ENCODE results near the gene MAP3K8.
A peak's percentile ranks its signal among the peaks of the same experiment; 100 is the strongest.

The MAP3K8 gene

GRCh38 chr10:30433730-30434272 is at the start of gene MAP3K8:
MAP3K8 (plus strand) TSS chr10:30434184; CDS start chr10:30438939, 4,755 bp downstream.
- Histone ChIP-seq H3K27me3 (ENCODE audit: control insufficient read depth, insufficient read depth, low read length) (no peaks in the 10 kb centered on the region), H3K4me3 (ENCODE audit: low read length) (peak within 1 kb of the TSS; percentile 94), H3K9ac (ENCODE audit: low read length) (peak within 1 kb of the TSS; percentile 76), H3K36me3 (ENCODE audit: control insufficient read depth, insufficient read depth, low read length) (peaks cover 4% of the 10 kb centered on the region), H3K27ac (ENCODE audit: low read depth, low read length) (peak within 1 kb of the TSS; percentile 92), H3K4me1 (ENCODE audit: control insufficient read depth, insufficient read depth, low read length) (peaks cover 19% of the 10 kb centered on the region)

GRCh38 chr10:30384701-30385201 is 49.2 kb upstream of the MAP3K8 start:
- Histone ChIP-seq H3K4me3 (ENCODE audit: low read length) (no peak overlapping the region), H3K36me3 (ENCODE audit: control insufficient read depth, insufficient read depth, low read length) (no peaks in the 10 kb centered on the region), H3K27ac (ENCODE audit: low read depth, low read length) (no peak overlapping the region), H3K4me1 (ENCODE audit: control insufficient read depth, insufficient read depth, low read length) (peaks cover 6% of the 10 kb centered on the region), H3K27me3 (ENCODE audit: control insufficient read depth, insufficient read depth, low read length) (no peaks in the 10 kb centered on the region), H3K9ac (ENCODE audit: low read length) (no peak overlapping the region)

DNA sequence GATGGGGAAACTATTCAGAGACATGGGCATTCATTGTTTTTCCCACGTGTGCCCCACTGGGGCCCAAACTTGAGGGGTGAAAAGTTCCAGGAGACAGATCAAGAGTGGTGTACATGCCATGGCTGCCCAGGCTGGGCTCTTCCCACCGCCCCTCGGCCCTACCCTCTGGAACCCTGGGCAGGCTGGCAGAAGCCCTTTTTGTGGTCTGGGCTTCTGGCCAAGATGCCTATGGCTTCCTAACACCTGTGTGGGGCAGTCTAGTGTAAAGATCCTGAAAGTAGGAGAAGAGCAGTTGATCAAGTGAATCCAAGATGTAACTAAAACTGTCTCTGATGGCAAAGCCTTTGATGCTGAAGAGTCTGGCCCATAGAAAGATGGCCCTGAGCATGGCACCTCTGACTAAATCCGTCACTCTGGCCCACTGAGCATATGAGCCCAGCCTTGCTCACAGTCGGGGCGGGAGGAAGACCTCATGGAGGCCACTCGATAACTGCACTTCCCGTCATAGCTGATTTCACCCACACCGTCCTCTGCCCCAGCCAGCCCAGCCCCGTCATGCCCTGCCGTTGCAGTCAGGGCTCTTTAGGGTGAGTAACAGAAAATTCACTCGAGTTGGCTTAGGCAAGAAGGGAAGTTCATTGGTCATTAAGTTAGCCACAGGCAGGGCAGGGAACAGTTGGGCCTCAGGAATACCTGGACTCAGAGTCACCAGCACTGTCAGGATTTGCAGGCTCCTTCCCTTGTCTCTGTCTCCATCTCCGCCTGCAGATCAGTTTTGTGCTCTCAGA is 47.0 kb upstream of the MAP3K8 start:
- no peak overlapping the region for H3K27ac ChIP-seq (ENCODE audit: low read depth, low read length)
- no peaks in the 10 kb centered on the region for H3K27me3 ChIP-seq (ENCODE audit: control insufficient read depth, insufficient read depth, low read length)
- H3K9ac ChIP-seq (ENCODE audit: low read length) = no peak overlapping the region
- H3K4me3 ChIP-seq (ENCODE audit: low read length) = no peak overlapping the region
- H3K4me1 ChIP-seq (ENCODE audit: control insufficient read depth, insufficient read depth, low read length) = peaks cover 6% of the 10 kb centered on the region
- H3K36me3 ChIP-seq (ENCODE audit: control insufficient read depth, insufficient read depth, low read length) = no peaks in the 10 kb centered on the region

GRCh38 chr10:30387646-30388243 is 46.2 kb upstream of the MAP3K8 start:
- Histone ChIP-seq H3K27me3 (ENCODE audit: control insufficient read depth, insufficient read depth, low read length) (no peaks in the 10 kb centered on the region), H3K9ac (ENCODE audit: low read length) (no peak overlapping the region), H3K4me1 (ENCODE audit: control insufficient read depth, insufficient read depth, low read length) (peaks cover 4% of the 10 kb centered on the region), H3K36me3 (ENCODE audit: control insufficient read depth, insufficient read depth, low read length) (no peaks in the 10 kb centered on the region), H3K4me3 (ENCODE audit: low read length) (no peak overlapping the region), H3K27ac (ENCODE audit: low read depth, low read length) (no peak overlapping the region)

GRCh38 chr10:30389543-30389942 is 44.4 kb upstream of the MAP3K8 start:
- Histone ChIP-seq H3K27me3 (ENCODE audit: control insufficient read depth, insufficient read depth, low read length) (no peaks in the 10 kb centered on the region), H3K4me3 (ENCODE audit: low read length) (no peak overlapping the region), H3K27ac (ENCODE audit: low read depth, low read length) (no peak overlapping the region)

DNA sequence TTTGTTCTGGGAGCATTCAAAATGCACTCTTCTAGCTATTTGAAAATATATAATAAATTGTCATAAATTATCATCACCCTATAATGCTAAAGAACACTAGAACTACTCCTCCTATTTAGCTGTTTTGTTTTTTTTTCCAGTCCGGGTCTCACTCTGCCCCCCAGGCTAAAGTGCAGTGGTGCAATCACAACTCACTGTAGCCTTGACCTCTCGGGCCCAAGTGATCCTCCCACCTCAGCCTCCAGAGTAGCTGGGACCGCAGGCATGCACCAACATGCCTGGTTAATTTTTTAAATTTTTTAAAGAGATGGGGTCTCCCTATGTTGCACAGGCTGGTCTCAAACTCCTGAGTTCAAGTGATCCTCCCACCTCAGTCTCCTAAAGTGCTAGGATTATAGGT is 43.8 kb upstream of the MAP3K8 start:
- no peaks in the 10 kb centered on the region for H3K4me1 ChIP-seq (ENCODE audit: control insufficient read depth, insufficient read depth, low read length)
- no peak overlapping the region for H3K4me3 ChIP-seq (ENCODE audit: low read length)
- no peaks in the 10 kb centered on the region for H3K27me3 ChIP-seq (ENCODE audit: control insufficient read depth, insufficient read depth, low read length)
- H3K36me3 ChIP-seq (ENCODE audit: control insufficient read depth, insufficient read depth, low read length) = no peaks in the 10 kb centered on the region
- no peak overlapping the region for H3K27ac ChIP-seq (ENCODE audit: low read depth, low read length)
- H3K9ac ChIP-seq (ENCODE audit: low read length) = no peak overlapping the region

More at GRCh38 chr10:30389543-30389942, 44.4 kb upstream of the MAP3K8 start:
- no peaks in the 10 kb centered on the region for H3K36me3 ChIP-seq (ENCODE audit: control insufficient read depth, insufficient read depth, low read length)
- peaks cover 3% of the 10 kb centered on the region for H3K4me1 ChIP-seq (ENCODE audit: control insufficient read depth, insufficient read depth, low read length)
- no peak overlapping the region for H3K9ac ChIP-seq (ENCODE audit: low read length)

GRCh38 chr10:30391266-30391665 is 42.7 kb upstream of the MAP3K8 start:
- no peaks in the 10 kb centered on the region for H3K36me3 ChIP-seq (ENCODE audit: control insufficient read depth, insufficient read depth, low read length)
- no peak overlapping the region for H3K27ac ChIP-seq (ENCODE audit: low read depth, low read length)
- H3K4me3 ChIP-seq (ENCODE audit: low read length) = no peak overlapping the region
- H3K4me1 ChIP-seq (ENCODE audit: control insufficient read depth, insufficient read depth, low read length) = no peaks in the 10 kb centered on the region
- H3K9ac ChIP-seq (ENCODE audit: low read length) = no peak overlapping the region
- H3K27me3 ChIP-seq (ENCODE audit: control insufficient read depth, insufficient read depth, low read length) = no peaks in the 10 kb centered on the region

DNA sequence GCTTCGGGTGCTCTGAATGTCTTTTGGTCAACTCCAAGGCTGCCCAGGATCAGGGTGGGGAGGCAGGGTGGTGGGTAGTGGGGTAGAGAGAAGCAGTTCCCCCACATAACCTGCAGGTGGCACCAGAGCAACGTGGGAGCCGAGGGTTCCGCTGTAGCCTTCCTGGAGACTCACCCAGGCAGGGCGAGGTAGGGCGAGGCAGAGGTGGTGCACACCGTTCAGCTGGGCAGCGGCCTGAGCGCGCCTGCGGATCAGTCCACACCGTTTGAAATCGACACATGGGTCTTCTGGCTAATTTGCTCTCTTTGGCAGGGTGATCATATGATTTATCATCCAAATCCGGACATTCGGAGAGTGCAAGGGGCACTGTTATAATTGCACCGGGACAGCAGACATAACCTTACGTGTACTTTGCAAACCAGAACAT is 41.4 kb upstream of the MAP3K8 start:
- Histone ChIP-seq H3K36me3 (ENCODE audit: control insufficient read depth, insufficient read depth, low read length) (no peaks in the 10 kb centered on the region), H3K4me3 (ENCODE audit: low read length) (peak overlapping the region; percentile 35), H3K9ac (ENCODE audit: low read length) (no peak overlapping the region), H3K4me1 (ENCODE audit: control insufficient read depth, insufficient read depth, low read length) (peaks cover 2% of the 10 kb centered on the region), H3K27me3 (ENCODE audit: control insufficient read depth, insufficient read depth, low read length) (no peaks in the 10 kb centered on the region), H3K27ac (ENCODE audit: low read depth, low read length) (no peak overlapping the region)

DNA sequence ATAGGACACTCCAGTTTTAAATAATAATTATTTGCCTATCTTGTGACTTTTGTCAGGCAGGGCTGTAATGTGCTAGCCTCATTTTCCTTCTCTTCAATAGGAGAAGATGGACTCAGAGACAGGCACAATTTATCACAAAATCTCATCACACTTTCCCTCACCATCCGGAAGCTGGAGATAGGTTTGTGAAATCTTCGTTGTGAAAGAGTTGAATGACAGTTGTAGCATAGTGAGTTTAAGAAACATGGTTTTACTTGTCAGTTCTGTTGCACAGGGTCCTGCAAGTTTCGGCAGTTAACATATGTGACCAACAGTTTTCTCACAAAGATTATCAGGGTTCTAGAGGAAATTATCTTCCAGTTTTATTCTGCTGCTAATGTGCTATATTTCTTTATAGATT is 37.7 kb upstream of the MAP3K8 start:
- Histone ChIP-seq H3K36me3 (ENCODE audit: control insufficient read depth, insufficient read depth, low read length) (no peaks in the 10 kb centered on the region), H3K9ac (ENCODE audit: low read length) (no peak overlapping the region), H3K4me1 (ENCODE audit: control insufficient read depth, insufficient read depth, low read length) (peaks cover 2% of the 10 kb centered on the region), H3K27me3 (ENCODE audit: control insufficient read depth, insufficient read depth, low read length) (no peaks in the 10 kb centered on the region), H3K27ac (ENCODE audit: low read depth, low read length) (no peak overlapping the region), H3K4me3 (ENCODE audit: low read length) (no peak overlapping the region)

DNA sequence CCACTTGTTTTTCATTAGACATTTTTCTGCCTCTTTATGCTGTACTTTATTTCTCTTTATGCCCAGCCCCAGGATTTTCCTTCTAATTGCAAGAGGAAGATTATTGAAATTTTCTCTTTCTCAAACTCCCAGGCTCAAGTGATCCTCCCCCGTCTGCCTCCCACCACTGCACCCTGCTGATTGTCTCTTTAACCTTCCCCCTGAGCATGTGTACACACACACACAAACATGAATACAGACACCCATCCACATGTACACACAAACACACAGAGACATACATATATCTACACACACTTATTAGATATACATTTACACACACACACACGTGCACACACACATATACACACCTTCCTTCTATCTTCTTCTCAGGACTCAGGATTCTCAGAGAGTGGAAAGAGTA is 37.3 kb upstream of the MAP3K8 start:
- Histone ChIP-seq H3K4me3 (ENCODE audit: low read length) (no peak overlapping the region), H3K27ac (ENCODE audit: low read depth, low read length) (no peak overlapping the region), H3K27me3 (ENCODE audit: control insufficient read depth, insufficient read depth, low read length) (no peaks in the 10 kb centered on the region), H3K4me1 (ENCODE audit: control insufficient read depth, insufficient read depth, low read length) (peaks cover 2% of the 10 kb centered on the region), H3K36me3 (ENCODE audit: control insufficient read depth, insufficient read depth, low read length) (no peaks in the 10 kb centered on the region), H3K9ac (ENCODE audit: low read length) (no peak overlapping the region)

DNA sequence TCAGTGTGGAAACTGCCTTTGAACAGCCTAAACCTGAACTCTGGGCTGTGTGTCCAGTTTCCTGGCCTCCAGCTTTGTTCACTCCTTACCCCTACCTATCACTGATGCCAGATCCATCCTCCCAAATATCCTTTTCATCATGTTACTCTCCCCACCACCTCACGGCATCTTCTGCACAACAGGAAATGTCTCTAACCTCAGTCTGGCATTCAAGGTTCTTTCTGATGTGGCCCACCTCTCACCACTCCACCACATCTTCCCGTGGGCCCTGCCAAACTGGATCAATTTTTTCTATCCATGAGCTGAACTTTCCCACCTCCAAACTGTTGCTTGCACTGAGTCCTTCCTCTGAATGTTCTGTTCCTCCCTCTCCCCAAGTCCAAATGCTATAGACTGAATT is 35.8 kb upstream of the MAP3K8 start:
- Histone ChIP-seq H3K4me3 (ENCODE audit: low read length) (no peak overlapping the region), H3K27ac (ENCODE audit: low read depth, low read length) (no peak overlapping the region), H3K27me3 (ENCODE audit: control insufficient read depth, insufficient read depth, low read length) (no peaks in the 10 kb centered on the region), H3K9ac (ENCODE audit: low read length) (no peak overlapping the region), H3K36me3 (ENCODE audit: control insufficient read depth, insufficient read depth, low read length) (no peaks in the 10 kb centered on the region), H3K4me1 (ENCODE audit: control insufficient read depth, insufficient read depth, low read length) (peaks cover 2% of the 10 kb centered on the region)

GRCh38 chr10:30398788-30399187 is 35.2 kb upstream of the MAP3K8 start:
- H3K36me3 ChIP-seq (ENCODE audit: control insufficient read depth, insufficient read depth, low read length) = no peaks in the 10 kb centered on the region
- no peak overlapping the region for H3K9ac ChIP-seq (ENCODE audit: low read length)
- H3K4me3 ChIP-seq (ENCODE audit: low read length) = no peak overlapping the region
- H3K27me3 ChIP-seq (ENCODE audit: control insufficient read depth, insufficient read depth, low read length) = no peaks in the 10 kb centered on the region
- peaks cover 2% of the 10 kb centered on the region for H3K4me1 ChIP-seq (ENCODE audit: control insufficient read depth, insufficient read depth, low read length)
- no peak overlapping the region for H3K27ac ChIP-seq (ENCODE audit: low read depth, low read length)

Measured in rectal smooth muscle tissue (tissue), 1 donor.